CD4-positive, alpha-beta T cell treated with Interleukin-1 beta for 1 hour (primary cell): Measurements from ENCODE around the gene EFCAB14.
"Not testable (repeated sequence)": the region's sequence is repeated elsewhere in the genome, so short reads cannot be mapped to it uniquely, and the experiment has no call there.

ENCODE experiments used
- DNase-seq, 2 donors: peaks; one replicate each; pipeline ENCODE4 v3.0.0-alpha.2; 2020 to 2022

The EFCAB14 gene, protein sequence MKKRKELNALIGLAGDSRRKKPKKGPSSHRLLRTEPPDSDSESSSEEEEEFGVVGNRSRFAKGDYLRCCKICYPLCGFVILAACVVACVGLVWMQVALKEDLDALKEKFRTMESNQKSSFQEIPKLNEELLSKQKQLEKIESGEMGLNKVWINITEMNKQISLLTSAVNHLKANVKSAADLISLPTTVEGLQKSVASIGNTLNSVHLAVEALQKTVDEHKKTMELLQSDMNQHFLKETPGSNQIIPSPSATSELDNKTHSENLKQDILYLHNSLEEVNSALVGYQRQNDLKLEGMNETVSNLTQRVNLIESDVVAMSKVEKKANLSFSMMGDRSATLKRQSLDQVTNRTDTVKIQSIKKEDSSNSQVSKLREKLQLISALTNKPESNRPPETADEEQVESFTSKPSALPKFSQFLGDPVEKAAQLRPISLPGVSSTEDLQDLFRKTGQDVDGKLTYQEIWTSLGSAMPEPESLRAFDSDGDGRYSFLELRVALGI

DNA sequence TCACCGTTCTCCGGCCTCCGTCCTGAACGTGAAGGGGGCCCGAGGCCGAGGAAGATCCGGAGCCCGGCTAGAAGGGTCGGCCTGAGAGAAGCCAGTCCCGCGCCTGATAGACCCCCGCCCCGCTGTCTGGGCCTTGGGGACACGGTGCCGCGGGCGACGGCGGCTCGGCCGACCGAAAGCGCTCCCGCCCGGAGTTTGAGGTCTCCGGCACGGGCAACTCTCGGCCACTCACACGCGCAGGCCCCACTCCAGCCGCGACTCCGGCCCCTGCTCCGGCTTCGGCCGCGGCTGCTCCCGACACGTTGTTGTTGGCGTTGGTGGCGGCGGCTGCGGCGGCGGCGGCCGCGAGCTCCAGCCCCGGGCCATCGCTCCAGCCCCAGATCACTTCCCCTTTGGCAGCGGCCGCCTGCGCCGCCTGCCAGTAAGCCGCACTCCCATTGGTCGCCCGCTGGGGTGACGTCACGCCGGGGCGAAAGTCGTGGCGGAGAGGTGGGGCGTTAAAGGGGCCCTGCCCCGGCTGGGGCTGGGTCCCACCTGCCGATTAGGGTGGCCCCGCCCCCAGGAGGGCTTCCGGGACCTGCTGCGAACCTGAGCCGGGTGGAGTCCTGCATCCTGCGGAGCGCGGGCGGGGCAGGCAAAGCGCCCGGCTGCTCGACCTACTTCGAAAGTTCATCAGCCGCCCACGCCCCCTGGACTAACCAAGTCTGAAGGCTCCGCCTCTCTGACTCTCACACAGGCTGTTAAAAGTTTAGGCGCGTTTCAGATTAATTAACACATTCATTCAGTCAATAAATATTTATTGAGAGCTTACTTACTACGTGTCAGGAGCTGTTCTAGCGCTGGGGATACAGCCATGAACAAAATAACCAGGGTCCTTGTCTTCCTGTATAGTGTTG is at the start of gene EFCAB14:
TSS of gene EFCAB14 (minus strand) at position 388 of the 896 bp plus-strand sequence. CDS start 1,027 bp downstream, outside the sequence.
- DNase-seq = peak; percentile 98 to 99

DNA sequence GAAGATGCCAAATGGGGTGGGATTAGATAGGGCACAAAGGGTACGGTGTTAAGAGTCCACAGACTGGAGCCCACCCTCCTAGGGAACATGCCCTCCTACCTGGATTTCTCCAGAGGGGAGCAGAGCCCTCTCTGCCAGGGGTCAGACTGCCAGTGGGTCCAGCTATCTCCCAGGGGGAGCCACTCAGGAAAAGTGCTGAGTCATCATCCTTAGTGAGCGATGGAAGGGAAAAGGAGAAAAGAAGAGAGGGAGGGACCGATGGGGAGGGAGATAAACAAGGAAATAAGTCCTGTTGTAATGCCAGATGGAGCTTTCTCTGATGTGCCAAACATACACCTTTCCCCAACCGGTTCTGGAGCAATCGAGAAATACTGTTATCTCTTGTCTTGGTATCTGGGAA is 49.5 kb upstream of the EFCAB14 start:
- no peak for DNase-seq

DNA sequence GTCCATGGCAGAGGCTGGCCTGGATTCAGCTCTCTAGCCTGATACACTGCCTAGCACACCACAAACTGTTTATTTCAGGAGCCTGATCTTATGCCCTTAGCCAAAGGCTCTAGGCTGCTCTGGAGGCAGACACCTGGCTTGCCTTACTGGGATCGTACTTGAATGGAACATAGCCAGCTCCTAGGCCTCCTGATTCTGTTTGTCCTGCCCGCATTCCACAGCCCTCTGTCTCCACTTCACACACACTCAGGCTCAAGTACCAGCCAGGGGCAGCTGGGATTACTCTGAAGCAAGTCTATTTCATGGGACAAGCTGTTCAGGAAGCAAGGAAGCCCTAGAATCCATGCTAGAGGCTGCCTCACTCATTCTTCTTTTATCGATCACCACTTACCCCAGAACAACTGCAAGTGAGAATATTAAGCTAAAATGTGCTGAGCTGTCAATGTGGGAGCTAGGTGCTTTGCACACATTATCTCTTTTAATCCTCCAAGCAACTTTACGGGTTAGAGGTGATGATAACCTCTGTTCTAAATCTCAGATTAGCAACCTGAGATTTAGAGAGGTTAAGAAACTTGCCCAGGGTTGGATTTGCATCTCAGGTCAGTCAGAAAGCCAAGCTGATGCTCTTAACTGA is 48.9 kb upstream of the EFCAB14 start:
- DNase-seq = no peak

DNA sequence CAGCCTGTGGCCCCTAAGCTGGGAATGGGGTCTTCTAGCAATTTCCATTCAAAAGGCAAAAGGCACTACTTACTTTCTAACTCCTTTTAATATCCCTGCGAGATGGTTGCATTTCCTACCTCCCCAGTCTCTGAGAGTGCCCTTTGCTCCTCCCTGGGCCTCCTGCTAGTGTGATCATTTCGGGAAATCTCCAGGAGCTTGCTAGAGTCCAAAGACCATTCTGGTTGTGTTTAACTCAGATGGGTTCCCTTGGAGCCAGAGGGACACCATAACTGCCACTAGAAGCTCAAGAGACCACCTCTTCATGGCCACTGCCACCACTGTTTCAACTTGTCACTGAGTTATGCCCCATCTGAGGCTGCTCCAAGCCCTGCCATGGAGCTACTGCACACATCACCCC is 45.5 kb upstream of the EFCAB14 start:
- no peak for DNase-seq

DNA sequence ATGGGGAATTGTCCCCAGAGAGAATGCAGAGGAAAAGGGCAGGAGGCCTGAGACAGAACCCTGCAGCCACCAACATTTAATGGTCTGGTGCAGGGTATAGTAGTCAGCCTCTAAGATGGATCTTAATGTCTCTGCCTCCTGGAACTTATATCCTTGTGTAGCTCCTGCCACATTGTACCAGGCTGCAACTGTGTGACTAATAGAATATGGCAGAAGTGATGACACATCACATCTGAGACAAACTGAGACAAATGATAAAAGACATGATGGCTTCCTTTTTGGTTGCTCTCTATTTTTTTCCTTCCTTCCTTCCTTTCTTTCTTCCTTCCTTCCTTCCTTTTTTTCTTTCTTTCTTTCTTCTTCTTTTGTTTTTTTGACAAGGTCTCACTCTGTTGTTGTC is 42.8 kb upstream of the EFCAB14 start:
- DNase-seq = no peak

DNA sequence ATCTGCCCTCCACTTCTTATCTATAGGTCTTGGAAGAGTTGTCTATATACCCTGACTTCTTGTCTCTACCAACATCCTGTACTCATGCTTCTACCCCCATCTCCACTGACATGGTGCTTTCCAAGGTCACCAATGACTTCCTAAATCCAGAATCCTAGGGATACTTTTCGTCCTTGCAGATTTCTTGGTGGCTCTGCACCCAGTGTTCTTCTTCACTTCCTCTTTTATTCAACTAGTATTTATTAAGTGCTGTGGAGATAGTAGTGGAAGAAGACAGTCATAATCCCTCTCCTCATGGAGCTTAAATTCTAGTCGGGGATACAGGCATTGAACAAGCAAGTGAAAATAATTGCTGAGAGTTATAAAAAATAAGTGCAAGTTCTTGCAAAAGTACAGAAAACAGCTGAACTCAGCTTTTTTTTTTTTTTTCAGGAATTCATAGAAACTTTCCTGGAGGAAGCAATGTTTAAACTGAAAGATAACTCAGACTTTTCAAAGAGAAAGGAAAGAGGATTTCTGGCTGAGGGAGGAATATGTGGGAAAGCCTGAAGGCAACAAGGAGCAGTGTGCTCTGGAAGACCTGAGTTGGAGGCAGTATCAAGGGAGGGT is 41.7 kb upstream of the EFCAB14 start:
- DNase-seq = no peak

DNA sequence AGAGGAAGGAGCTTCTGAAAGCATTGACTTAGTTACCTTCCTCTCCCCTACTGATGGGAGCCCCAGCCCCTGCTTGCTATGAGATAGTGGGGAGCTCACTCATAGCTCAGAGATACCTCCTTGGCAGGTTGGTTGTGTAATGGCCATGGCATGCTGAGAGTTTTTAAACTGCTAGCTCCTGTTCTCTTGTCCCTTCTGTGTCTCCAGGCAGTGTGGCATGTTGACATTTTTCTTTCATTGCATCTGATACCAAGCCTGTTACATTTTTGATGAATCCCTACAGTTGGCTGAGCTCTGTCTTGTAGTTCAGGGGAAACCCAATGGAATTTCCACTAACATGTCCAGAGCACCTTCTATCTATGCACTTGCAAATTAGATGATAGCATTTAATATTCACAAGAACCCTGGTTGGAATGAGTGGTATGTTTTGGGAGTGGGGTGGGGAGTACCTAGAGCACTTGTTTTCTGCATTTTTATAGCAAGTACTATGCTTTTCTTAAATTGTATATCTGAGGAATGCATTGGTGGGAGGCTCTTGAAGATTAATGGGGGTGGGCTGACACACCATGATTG is 39.1 kb upstream of the EFCAB14 start:
- no peak for DNase-seq

DNA sequence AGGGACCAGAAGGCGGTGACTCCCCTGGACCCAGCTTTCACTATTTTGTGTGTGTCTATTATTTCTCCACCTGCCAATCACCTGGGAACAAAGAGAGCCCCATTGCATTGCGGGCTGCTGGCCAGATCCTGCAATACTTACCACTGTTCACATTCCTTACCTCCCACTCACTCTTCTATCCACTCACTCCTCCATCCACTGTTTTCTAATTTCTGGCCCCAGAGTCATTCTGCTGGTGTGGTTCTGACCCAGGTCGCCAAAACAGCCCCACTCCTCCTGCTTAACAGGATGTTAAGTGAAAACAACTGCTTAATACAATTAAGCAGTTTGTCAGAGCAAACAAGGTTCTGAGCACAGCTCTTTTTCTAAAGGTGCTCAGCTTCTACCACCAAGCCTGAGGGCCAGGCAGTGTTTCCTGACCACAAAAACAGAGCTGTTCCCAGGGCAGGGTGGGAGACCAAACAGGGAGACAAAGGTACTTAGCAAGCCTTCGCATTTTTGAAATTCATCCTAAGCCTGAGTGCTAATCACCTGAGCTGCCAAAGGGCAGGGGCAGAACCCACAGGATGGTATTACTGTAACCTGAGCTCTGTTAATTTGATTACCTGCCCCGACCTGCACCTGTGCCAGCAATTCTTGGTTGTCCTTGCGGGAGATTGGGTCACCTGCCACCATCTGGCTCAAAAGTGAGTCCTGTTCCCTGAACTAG is 38.5 kb upstream of the EFCAB14 start:
- no peak for DNase-seq

DNA sequence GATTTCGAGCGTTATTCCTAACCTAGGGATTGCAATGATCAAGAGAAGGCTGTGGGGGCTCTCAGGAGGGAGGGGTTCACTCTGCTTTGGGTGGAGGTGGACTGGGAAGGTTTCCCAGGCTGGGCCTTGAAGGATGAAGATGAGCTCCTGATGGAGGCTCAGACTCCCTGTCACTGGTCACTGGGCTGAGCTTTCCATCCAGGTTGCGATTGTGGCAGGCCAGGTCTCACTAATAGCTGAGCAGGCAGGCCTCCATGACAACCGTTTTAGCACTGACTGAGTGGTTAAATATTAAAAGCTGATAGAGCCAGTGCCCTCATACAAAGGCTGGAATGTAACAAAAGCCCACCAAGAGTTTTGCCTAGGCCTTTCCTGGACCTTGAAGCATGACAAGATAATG is 36.2 kb upstream of the EFCAB14 start:
- no peak for DNase-seq

DNA sequence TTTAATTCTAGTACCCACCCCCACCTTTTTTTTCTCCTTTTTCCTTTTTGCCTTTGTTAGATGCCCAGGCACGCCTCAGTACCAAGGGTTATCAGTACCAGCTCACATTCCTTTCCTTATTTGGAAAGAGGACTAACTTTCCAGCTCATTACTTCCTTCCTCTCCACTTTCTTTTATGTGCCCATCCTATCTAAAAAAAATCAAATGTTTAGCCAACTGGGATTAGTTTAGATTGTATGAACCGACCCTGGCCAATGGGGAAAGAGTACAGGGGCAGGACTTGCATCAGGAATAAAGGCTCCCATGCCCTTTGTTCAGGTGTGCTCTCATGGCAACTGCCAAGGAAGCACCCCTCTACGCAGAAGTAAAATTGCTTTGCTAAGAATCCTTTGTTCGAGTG is 35.8 kb upstream of the EFCAB14 start:
- DNase-seq = not testable (repeated sequence)

DNA sequence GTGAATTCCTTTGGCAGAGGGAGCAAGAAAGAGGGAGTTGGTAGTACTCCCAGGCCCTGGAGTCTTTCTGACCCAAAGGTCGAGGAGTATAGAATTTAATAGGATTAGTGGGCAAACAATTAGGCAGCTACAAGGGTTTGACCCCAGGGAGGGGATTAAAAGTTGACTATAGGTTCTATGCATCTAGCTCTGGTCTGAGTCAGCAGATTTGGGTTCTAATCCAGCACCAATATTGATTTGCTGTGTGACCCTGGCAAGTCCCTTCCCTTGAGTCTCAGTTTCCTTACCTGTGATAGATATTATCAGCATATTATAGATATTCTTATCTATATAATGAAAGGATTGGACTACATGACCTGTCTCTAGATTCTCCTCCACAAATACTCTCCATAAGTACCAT is 35.1 kb upstream of the EFCAB14 start:
- no peak for DNase-seq

DNA sequence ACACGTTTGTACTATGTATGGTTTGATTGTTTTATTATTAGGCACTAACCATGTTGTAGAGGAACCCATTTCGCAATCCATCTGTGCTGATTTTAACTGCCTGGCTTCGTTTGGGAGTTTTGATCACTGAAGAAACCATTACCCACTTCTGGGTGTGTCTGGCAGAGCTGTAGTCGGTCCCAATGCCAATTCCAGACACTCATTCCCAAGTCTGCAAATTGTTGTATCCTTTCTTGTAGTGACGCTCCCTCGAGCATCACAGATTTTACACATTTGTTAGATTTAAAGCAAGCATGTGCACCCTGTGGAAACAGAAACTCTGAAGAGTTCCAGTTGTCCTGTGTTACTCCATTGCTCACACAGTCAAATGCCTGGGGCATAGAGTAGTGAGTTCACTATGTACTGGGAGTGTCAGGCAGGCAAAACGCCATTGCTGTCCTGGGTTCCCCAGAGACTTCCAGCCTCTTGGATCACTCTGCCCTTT is 31.0 kb upstream of the EFCAB14 start:
- DNase-seq = no peak

DNA sequence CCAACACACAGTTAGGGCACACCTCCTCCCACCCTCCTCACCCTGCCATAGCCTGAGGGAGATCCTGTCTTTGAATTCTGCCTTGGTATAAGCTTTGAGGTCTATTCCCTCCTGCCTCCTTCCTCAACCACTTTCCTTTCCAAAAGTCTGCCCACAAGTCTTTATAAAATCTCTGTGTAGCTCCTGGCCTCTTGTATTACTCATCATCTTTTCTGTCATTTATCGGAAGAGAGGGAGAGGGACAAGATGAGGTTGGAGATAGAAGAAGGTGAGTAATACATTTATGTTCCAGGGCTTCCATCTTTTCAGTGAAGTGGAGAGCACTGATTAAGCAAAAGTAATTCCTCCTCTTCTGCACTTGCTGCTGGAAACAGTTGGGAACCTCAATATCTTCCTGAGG is 30.5 kb upstream of the EFCAB14 start:
- no peak for DNase-seq

DNA sequence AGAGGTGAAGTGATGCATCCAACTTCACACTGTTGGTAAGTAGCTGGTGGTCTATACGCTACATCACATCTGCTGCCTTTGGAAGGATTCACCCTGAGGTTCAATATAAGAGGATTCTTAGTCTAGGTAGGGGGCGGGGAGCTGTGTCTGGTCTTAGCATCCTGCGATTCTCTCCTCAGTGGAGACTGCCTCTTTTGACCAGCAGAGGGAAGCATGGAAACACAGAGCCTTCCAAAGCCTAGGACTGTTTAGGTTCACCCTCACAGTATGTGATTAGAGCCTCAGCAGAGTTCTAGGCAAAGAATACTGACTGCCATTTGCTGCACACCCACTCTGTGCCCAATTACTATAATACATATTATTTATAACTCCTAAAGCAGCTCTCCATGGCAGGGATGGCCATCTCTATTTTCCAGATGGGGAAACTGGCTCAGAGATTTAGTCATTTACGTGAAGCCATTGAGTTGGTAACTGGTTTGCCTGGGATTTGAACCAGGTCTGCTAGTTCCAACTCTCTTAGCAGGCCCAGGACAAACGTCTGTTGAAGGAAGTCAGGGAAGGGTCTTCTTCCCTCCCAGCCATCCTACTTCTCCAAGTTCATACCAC is 28.9 kb upstream of the EFCAB14 start:
- DNase-seq = no peak

DNA sequence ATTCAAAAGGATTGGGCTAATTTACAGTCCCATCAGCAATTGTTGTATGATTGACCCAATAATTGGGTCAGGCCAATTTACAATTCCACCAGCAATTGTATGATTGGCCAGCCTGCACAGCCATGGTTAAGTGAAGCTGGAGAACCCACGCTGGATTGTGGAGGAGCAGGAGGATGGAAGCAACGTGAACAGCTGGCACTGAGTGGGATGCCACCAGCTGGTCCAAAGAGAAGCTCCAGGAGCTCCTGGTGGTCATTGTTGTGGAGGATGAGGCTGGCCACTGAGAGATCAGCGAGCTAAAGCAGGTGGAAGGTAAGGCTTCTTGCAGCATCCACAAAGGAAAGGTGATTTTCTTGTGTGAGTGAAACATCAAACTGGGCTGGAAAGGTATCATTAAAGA is 23.2 kb upstream of the EFCAB14 start:
- no peak for DNase-seq

DNA sequence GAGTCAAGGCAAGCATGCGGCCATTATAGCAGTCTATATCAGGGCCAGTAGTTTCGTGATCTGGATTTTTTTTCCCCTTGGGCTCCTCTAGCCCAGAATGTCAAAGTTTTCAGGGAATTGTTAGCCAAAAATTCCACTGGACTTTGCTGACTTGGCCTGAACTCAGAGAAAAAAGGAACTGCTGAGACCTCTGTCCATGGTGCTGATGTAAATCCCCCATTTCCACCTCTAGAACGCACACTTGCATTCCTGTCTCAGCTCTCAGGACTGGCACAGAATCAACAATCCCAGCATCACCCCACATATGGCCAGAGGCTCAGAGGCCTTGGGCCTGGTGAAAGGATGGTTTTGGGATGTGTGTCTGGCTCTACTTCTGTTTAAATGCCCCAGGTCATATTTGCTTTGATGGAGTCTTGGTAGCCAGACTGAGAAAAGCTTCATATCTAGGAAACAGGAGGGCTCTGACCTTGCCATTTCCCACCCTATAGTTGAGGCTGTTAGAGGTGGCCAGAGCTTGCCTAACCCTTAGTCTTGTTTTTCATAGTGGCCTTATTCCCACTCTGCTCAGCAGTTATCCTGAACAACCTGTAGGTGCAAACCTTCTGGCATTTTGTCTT is 16.9 kb upstream of the EFCAB14 start:
- peak in 1 of 2 donors; percentile 31 for DNase-seq

DNA sequence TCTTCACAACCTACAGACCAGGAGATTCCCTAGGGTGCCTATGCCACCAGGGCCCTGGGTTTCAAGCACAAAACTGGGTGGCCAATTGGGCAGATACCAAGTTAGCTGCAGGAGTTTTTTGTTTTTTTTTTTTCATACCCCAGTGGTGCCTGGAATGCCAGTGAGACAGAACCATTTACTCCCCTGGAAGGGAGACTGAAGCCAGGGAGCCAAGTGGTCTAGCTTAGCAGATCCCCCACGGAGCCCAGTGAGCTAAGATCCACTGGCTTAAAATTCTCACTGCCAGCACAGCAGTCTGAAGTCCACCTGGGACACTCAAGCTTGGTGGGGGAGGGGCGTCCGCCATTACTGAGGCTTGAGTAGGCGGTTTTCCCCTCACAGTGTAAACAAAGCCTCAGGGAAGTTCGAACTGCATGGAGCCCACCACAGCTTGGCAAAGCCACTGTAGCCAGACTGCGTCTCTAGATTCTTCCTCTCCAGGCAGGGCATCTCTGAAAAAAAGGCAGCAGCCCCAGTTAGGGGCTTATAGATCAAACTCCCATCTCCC is 9.5 kb upstream of the EFCAB14 start:
- DNase-seq = not testable (repeated sequence)

DNA sequence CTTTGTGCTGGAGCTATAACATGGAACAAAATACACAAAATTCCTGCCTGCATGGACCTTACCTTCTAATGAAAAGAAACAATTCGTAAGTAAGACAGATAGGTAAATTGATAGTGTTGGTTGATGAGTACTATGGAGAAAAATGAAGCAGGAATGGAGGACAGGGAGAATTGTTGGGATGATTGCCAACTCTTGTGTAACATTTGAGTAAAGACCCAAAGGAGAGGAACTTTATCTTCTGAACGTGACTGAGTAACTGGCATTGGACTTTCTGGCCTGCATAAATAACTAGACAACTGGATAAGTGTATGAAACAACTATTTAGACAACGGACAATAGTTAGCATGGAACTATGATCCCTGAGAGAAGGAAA is 6.8 kb upstream of the EFCAB14 start:
- DNase-seq = no peak

DNA sequence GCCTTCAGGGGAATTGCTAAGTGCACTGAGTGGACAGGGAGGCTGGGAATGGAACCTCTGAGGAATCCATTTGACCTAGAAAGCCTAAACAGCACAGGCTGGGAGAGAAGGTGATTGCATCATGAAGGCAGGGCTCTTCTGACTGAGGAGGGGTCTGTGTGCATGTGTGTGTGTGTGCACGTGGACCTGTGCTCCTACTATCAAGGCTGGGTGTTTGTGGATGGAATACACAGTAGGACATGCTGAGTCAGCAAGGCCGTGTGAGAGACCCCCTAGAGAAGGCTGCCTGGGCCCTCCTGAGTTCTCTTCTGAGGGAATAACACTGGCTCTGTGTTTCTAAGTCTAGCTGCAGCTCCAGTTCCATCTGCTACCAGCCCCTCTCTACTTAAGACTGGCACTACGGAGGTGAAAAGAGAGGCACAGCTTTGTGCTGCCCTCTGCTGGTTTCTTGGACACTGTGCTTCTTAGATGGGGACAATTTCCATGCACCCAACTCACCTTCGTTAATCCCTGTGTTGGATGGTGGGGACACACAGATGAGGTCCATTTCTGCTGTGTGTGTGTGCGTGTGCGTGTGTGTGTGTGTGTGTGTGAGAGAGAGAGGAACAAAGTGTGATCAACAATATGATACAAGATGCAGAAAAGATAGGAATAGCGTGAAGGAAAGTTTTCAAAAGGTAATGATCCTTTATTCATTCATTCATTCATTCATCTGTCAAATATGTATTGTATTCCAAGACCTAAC is 6.2 kb upstream of the EFCAB14 start:
- peak; percentile 72 to 77 for DNase-seq

DNA sequence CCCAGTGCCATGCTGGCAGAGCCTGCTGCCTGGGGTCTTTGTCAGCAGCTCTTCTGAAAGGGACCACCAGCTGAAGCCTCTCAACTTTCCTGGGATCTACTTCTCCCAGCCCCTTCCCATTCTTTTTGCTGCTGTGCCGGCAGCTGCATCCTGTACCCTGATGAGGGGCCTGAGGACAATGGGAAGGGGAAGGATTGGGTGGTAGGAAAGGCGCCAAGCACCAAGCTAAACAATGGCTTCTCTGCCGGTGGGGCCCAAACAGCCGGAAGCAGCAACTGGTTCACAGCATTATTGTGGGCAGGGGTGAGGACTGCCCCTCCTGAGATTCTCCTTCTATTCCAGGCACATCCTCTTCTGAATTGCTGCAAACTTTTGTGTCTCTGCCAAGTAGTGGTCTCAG is 5.0 kb upstream of the EFCAB14 start:
- no peak for DNase-seq
